Retinal pigment epithelial cell (primary cell): ENCODE results near the gene RAD23A.

ENCODE experiments used
- DNase-seq: peaks from one replicate; pipeline ENCODE4 v3.0.0-alpha.2; 2010; ENCODE audit warnings: low read depth
- H3K4me3 ChIP-seq: 2 replicates; pipeline ENCODE4 v1.5.1; 2011; ENCODE audit warnings: mild to moderate bottlenecking, low read length, control low read depth, moderate library complexity
- CTCF ChIP-seq: conservative IDR thresholded peaks from 2 replicates; pipeline ENCODE4 v1.5.1; 2011; ENCODE audit warnings: low read depth, low read length, control low read depth, inconsistent platforms

RAD23A gene

GRCh38 chr19:12990431-12990830, 44.8 kb downstream of the RAD23A start:
- no peak overlapping the region for H3K4me3 ChIP-seq
- TF ChIP-seq CTCF, result no peak
- no peak for DNase-seq

GRCh38 chr19:12990853-12991252, 45.2 kb downstream of the RAD23A start:
- TF ChIP-seq CTCF, result no peak
- DNase-seq, result no peak
- no peak overlapping the region for H3K4me3 ChIP-seq

- TF ChIP-seq CTCF, result no peak
- no peak for DNase-seq
- no peak overlapping the region for H3K4me3 ChIP-seq
Observed at GRCh38 chr19:12991296-12991695, 45.6 kb downstream of the RAD23A start.

GRCh38 chr19:12992729-12993128, 47.1 kb downstream of the RAD23A start:
- no peak overlapping the region for H3K4me3 ChIP-seq
- no peak for DNase-seq
- TF ChIP-seq CTCF, result no peak

GRCh38 chr19:12993562-12993961, 47.9 kb downstream of the RAD23A start:
- no peak for DNase-seq
- no peak for TF ChIP-seq CTCF
- H3K4me3 ChIP-seq, result no peak overlapping the region

- H3K4me3 ChIP-seq, result peak within 1 kb of the TSS; percentile 71
- DNase-seq, result no peak
- no peak for TF ChIP-seq CTCF
Observed at GRCh38 chr19:12994701-12995595, 49.3 kb downstream of the RAD23A start, which contains the start of gene NFIX. NFIX (plus strand) TSS chr19:12995475; CDS start chr19:12995838, 363 bp downstream.
